Esophagus (tissue), 2 donors: ENCODE results near the gene SLC6A20. TPM values are rescaled to one million over a fixed set of nuclear protein-coding genes. Genes with fewer than 3 reads are reported as not detected.
"Not testable (repeated sequence)": the region's sequence is repeated elsewhere in the genome, so short reads cannot be mapped to it uniquely, and the experiment has no call there.

Source experiments
- H3K27ac ChIP-seq, 2 donors: one replicate each; pipeline ENCODE4 v1.5.1; 2013; ENCODE audit warnings: low read depth in 2 of 2, mild to moderate bottlenecking in 2 of 2, inconsistent platforms in 1 of 2, low read length in 1 of 2, moderate library complexity in 1 of 2
- H3K27me3 ChIP-seq, 2 donors: one replicate each; pipeline ENCODE4 v1.6.1; 2013; ENCODE audit warnings: low read length in 2 of 2, control low read depth in 1 of 2, mild to moderate bottlenecking in 1 of 2; ENCODE audit not compliant: insufficient read depth in 2 of 2, control insufficient read depth in 1 of 2
- H3K36me3 ChIP-seq, 2 donors: one replicate each; pipeline ENCODE4 v1.6.1; 2013; ENCODE audit warnings: low read length in 1 of 2; ENCODE audit not compliant: control insufficient read depth in 2 of 2, insufficient read depth in 2 of 2
- H3K4me1 ChIP-seq, 2 donors: one replicate each; pipeline ENCODE4 v1.6.1; 2013; ENCODE audit warnings: low read length in 1 of 2; ENCODE audit not compliant: control insufficient read depth in 2 of 2, insufficient read depth in 2 of 2
- H3K4me3 ChIP-seq, 2 donors: one replicate each; pipeline ENCODE4 v1.5.1; 2013; ENCODE audit warnings: low read length in 2 of 2, mild to moderate bottlenecking in 2 of 2, low read depth in 1 of 2, moderate library complexity in 1 of 2
- H3K9me3 ChIP-seq, 2 donors: one replicate each; pipeline ENCODE4 v1.6.1; 2013; ENCODE audit warnings: mild to moderate bottlenecking in 2 of 2, low read depth in 1 of 2, low read length in 1 of 2, moderate library complexity in 1 of 2; ENCODE audit not compliant: control insufficient read depth in 2 of 2, insufficient read depth in 1 of 2
- WGBS, 2 donors: extraction: QIAGEN DNeasy Blood & Tissue Kit; methylation state at CpG; one replicate each; pipeline ENCODE4 v1.1.7; 2013; 5-methylcytosine and 5-hydroxymethylcytosine counted together
- polyA plus RNA-seq, 2 donors: library from polyadenylated mRNA; stranded (reverse); fragments of 200-250 nt; gene quantifications; one replicate each; pipeline ENCODE4 v1.2.3, GENCODE V29; 2013
- donor health status: healthy with polysubstance abuse.
- donor health status: Bipolar disorder and iron deficiency.

The SLC6A20 gene
- polyA plus RNA-seq, 2 donors, result 0.01 TPM; not detected in 1

DNA sequence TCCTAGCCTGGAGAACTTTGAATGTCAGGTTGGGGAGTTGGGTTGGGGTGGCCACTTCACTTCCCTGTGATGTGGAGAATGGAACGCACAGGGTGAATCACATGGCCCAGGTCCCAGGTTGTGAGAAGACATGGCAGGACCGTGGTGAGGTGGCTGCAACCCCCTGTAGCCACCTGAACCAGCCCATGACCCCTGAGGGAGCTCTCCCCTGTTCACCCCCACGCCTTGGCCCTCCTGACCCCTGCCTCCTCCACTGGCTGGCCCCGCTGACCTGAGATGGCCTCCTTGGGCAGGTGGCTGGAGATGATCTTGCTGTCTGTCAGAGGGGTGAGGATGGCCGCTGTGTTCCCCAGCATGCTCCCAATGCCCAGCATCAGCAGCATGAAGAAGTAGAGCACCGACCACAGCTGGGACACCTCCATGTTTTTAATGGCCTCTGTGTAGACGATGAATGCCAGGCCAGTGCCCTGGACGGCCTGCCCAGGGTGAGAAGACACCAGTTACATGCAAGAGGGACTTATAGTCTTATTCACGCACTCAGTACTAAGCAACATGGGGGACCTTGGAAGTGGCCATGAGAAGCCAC, 31.0 kb downstream of the SLC6A20 start:
- Histone ChIP-seq H3K27me3 (no peaks in the 10 kb centered on the region), H3K9me3 (no peaks in the 10 kb centered on the region), H3K36me3 (no peaks in the 10 kb centered on the region), H3K4me3 (no peak overlapping the region), H3K27ac (no peak overlapping the region), H3K4me1 (no peaks in the 10 kb centered on the region)
- WGBS, 2 donors, result 86 to 88% methylated on average over 9 of the region's 9 CpGs

DNA sequence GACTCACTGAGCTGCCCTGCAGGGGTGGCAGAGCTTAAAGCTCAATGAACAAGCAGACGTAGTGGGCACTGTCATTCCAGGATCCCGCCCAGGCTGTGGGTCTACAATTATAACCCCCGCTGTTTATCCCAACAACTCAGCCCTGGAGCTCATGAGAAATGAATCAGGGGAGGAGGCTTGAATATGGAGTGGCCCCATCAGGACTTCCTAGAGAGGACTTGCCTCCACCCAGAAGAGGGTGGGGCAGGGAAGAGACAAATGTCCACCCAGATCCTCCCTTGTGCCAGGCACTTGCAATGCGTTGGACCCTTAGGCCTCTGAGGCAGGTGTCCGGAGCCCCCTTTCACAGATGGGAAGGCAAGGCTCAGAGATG, 33.0 kb downstream of the SLC6A20 start:
- Histone ChIP-seq H3K36me3 (no peaks in the 10 kb centered on the region), H3K4me1 (no peaks in the 10 kb centered on the region), H3K9me3 (no peaks in the 10 kb centered on the region), H3K4me3 (no peak overlapping the region), H3K27ac (no peak overlapping the region), H3K27me3 (no peaks in the 10 kb centered on the region)
- WGBS, 2 donors, result 86 to 95% methylated on average over 5 of the region's 5 CpGs

DNA sequence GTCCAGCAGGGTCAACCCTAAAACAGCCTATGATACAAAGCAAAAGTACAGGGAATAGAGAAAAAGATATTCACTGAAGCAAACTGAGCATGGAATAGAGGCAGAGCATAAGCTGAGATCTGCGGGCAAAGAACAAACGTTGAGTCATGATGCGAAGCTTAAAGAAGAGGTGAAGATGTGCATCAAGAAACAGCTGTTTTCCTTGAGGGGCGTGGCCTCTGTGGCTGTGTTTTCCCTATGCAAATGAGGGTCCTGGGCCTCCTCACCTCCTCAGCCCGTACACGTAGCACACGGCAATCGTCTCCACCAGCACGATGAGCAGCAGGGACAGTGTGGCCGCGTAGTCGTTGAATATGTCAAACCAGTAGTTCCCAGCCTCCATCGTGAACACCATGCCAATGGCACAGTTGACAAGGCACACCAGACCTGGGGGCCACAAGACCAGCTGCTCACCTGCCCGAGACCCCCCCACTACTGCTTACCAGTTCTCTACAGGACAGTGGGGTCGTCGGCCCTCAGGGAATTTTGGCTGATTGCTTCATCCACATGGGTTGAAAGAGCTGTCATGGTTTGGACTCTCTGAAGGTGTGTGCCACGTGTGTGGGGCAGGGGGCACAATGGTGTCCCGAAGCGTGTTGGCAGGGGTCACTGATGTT, 33.6 kb downstream of the SLC6A20 start:
- 80 to 83% methylated on average over 19 of the region's 19 CpGs for WGBS, 2 donors
- H3K4me1 ChIP-seq, result no peaks in the 10 kb centered on the region
- no peaks in the 10 kb centered on the region for H3K27me3 ChIP-seq

DNA sequence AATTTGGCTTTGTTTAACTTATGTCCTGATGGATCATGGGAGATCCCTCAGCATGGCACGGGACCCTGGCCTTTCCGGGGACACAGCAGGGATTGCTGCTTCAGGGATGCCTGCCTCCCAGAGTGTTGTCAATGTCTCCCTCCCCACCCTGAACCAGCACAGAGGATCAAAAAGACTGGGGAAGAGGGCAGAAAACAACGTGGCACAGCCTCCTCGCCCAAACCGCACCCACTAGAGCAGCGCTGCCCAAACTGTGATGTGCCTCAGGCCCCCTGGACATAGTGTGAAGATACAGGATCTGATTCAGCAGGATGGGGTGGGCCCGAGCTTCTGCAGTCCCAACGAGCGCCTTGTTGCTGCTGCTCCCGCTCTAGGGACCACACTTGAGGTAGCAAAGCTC, 34.5 kb downstream of the SLC6A20 start:
- H3K36me3 ChIP-seq, result no peaks in the 10 kb centered on the region
- no peaks in the 10 kb centered on the region for H3K4me1 ChIP-seq
- WGBS, 2 donors, result 86 to 87% methylated on average over 10 of the region's 10 CpGs
- no peaks in the 10 kb centered on the region for H3K9me3 ChIP-seq
- no peak overlapping the region for H3K4me3 ChIP-seq
- H3K27me3 ChIP-seq, result no peaks in the 10 kb centered on the region
- no peak overlapping the region for H3K27ac ChIP-seq

More for the DNA sequence above, 33.6 kb downstream of the SLC6A20 start:
- Histone ChIP-seq H3K36me3 (no peaks in the 10 kb centered on the region), H3K27ac (no peak overlapping the region), H3K9me3 (no peaks in the 10 kb centered on the region), H3K4me3 (no peak overlapping the region)

DNA sequence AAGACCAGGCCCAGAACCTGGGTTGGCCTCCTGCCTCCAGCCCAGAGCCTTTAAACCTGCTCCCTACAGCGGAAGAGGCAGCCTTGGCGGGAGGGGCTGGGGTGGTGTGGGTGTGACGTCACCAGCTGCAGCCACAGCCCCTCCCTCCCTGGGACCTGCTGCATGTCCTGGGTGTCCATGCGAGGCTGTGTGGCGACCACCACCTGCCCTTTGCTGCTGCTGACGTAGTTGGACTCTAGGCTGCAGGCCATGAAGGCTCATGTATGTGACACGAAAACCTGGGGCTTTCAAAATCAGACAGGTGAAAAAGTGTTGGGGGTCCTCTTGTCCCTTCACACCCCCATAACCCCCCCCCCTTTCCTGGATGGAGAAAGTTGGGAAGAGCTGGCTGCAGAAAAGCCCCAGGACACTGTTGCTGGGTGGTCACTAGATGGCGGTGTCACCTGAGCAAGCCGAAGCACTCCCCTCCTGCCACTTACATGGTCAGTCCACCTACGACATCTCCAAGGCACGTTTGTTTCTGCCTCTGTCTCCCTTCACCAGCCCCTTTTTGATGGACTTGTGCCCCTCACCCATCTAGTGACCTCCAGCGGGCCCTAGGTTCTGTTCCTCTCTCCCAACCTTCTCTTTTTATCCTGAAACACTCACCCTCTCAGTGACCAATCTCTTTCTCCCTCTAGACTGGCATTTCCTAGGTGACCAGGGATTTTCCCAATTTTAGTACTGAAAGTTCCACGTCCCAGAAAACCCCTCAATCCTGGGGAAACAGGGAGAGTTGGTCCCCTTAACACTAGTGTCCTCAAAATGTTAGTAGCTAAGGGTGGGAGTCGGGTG, 35.2 kb downstream of the SLC6A20 start:
- 41 to 42% methylated on average over 14 of the region's 14 CpGs for WGBS, 2 donors
- H3K36me3 ChIP-seq, result no peaks in the 10 kb centered on the region
- H3K9me3 ChIP-seq, result no peaks in the 10 kb centered on the region
- no peaks in the 10 kb centered on the region for H3K4me1 ChIP-seq
- H3K27me3 ChIP-seq, result no peaks in the 10 kb centered on the region
- H3K4me3 ChIP-seq, result no peak overlapping the region
- H3K27ac ChIP-seq, result no peak overlapping the region

DNA sequence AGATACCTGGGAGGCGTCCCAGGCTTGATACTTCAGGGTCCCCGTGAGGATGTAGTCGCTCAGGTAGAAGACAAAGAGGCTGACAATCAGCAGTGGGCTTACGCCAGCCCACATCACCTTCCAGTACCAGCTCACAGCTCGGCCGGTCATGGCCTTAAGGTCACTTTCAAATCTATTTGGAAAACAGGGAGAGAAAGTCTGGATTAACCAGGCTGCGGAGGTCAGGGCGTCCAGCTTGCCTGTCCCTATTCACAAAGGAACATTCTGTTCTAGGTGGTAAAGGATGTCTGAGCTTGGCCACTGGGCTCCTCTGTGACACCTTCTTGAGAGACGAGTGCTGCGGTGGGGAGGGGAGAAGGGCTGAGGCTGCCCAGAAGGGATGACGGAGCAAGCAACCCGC, 36.5 kb downstream of the SLC6A20 start:
- 88 to 91% methylated on average over 12 of the region's 12 CpGs for WGBS, 2 donors
- Histone ChIP-seq H3K27ac (no peak overlapping the region), H3K4me1 (no peaks in the 10 kb centered on the region), H3K4me3 (no peak overlapping the region), H3K36me3 (no peaks in the 10 kb centered on the region), H3K27me3 (no peaks in the 10 kb centered on the region), H3K9me3 (no peaks in the 10 kb centered on the region)

DNA sequence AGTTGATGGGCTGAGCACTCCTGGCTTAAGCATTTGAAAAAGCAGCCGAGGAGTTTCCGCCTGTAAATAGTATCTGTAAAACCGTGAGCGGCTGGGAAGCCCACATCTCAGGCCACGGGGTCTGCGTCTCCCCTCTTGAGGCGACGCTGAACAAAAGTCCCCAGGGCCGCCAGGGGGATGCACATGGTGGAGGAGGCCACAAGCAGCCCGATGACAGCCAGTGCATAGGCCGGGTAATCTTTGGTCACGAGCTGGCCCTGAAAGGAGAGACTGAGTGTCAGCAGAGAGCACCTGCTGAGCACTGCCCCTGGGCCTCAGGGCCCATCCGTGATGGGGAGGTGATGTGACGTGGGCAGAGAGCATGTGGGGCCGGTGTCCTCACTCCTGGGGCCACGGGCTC, 37.5 kb downstream of the SLC6A20 start:
- 85 to 86% methylated on average over 16 of the region's 16 CpGs for WGBS, 2 donors
- no peaks in the 10 kb centered on the region for H3K4me1 ChIP-seq

DNA sequence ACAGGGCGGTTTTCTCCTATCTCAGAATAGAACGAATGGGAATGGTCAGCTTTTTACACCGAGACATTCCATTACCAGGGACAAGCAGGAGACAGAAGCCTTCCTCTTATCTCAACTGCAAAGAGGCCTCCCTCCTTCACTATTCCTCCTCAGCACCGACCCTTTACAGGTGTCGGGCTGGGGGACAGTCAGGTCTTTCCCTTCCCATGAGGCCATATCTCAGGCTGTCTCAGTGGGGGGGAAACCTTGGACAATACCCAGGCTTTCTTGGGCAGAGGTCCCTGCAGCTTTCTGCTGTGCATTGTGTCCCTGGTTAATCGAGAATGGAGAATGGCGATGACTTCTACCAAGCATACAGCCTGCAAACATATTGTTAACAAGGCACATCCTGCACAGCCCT, 39.2 kb downstream of the SLC6A20 start:
- H3K9me3 ChIP-seq, H3K27ac ChIP-seq, H3K27me3 ChIP-seq, H3K36me3 ChIP-seq, H3K4me1 ChIP-seq, H3K4me3 ChIP-seq: not testable (repeated sequence)
- WGBS, 2 donors, result 73 to 76% methylated on average over 7 of the region's 7 CpGs

More for the DNA sequence above, 37.5 kb downstream of the SLC6A20 start:
- H3K27me3 ChIP-seq, result no peaks in the 10 kb centered on the region
- no peaks in the 10 kb centered on the region for H3K36me3 ChIP-seq
- no peak overlapping the region for H3K4me3 ChIP-seq
- H3K9me3 ChIP-seq, result no peaks in the 10 kb centered on the region
- no peak overlapping the region for H3K27ac ChIP-seq

DNA sequence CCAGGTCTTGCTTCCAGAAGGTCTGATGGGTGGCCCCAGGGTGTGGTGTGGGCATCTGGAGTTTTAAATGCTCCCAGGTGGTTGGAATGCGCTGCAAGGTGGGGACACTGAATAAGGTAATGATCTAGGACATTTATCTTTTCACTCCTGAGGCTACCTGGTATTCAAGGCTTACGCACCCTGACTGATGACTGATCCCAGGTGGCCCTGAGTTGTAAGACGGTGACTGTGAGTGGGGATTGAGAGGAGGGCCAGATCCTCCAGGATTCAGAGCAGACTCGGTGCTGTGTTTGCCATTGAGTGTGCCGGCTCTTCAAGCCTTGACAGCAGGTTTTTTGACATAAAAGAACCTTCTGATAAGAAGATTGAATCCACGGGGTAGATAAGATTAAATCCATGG, 40.3 kb downstream of the SLC6A20 start:
- H3K27me3 ChIP-seq, result no peaks in the 10 kb centered on the region
- no peak overlapping the region for H3K27ac ChIP-seq
- no peaks in the 10 kb centered on the region for H3K36me3 ChIP-seq
- H3K9me3 ChIP-seq, result no peaks in the 10 kb centered on the region
- 77 to 83% methylated on average over 6 of the region's 6 CpGs for WGBS, 2 donors
- H3K4me3 ChIP-seq, result no peak overlapping the region
- no peaks in the 10 kb centered on the region for H3K4me1 ChIP-seq
